GM21529 (cell line): ENCODE results near the gene ZNF37A.
"Not testable (repeated sequence)": the region's sequence is repeated elsewhere in the genome, so short reads cannot be mapped to it uniquely, and the experiment has no call there.

ENCODE experiments used
- ATAC-seq: cut with Tn5 transposase; IDR thresholded peaks from one replicate; pipeline ENCODE4 v1.9.1; 2021; ENCODE audit not compliant: unreplicated experiment

The ZNF37A gene

DNA sequence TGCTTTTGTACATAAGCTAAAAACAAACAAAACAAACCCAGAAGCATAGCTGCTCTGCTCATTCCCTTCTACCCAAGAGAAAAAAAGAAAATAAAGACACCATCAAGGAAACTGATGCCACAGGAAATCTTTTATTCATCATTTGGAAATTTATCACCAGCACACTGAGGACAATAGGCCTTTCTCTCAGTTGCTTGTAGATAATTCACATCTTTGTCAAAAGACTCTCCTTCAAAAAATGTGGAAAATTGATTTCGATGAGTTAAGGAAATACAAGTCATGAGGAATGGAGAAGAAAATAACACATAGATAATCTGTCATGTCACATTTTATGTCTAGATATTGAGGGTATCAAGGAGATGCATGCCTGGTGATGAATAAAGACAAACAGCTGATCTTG lies 53.5 kb downstream of the ZNF37A start:
- ATAC-seq, result no peak

DNA sequence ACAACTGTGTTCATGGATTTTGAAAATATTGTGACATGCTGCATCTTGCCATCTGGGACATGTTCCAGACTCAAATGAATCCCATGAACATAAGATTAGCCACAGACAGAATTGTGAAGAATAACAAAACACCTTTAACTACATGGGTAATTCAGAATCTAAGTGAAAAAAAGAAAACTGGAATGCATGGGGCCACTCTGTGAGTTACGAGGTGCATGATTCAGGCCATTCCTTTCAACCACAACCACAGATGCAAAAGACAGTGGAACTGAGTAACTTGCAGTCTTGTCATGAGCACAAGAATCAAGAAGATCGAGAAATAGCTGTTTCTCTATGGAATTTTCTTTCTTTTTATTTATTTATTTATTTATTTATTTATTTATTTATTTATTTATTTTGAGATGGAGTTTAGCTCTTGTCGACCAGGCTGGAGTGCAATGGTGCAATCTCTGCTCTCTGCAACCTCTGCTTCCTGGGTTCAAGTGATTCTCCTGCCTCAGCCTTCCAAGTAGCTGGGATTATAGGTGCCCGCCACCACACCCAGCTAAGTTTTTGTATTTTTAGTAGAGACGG lies 56.8 kb downstream of the ZNF37A start:
- ATAC-seq, result not testable (repeated sequence)

DNA sequence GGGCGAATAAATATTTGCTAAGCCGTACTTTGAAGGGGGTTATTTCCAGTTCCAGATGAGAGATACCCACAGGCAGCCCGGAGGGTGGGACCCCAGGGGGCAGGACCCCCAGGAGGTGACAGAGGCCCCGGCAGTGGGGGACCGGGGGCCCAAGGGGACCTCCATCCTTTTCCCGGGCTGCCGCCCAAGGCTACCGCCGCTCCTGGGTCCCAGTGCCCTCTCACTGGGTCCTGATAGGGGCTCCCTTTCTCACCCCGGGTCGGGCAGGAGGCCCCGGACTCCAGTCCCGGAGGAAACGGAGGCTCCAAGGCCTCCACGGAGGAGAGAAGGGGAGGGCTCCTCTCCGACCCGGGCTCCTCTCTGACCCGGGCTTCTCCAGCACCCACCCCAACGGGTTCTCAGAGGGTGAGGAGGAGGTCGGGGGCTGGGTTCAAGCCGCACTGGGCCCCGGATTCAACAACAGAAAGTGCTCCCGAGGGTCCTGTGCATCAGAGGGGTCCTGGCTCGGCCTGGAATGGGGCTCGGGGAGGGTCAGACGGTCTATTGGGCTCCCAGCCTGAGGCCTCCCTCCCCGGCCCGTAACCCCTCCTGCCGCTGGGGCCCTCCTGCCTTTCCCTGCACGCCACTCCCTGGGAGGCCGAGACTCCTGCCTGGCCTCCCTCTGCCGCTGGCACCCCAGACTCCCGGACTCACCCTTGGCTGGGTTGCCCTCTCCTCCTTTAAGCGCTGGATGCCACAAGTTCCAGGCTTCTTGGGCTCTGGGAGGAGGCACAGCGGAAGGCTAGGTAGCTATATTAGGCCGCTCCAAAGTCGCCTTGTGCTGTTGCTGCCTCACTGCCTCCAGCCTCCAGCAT lies 62.5 kb downstream of the ZNF37A start:
- no peak for ATAC-seq

DNA sequence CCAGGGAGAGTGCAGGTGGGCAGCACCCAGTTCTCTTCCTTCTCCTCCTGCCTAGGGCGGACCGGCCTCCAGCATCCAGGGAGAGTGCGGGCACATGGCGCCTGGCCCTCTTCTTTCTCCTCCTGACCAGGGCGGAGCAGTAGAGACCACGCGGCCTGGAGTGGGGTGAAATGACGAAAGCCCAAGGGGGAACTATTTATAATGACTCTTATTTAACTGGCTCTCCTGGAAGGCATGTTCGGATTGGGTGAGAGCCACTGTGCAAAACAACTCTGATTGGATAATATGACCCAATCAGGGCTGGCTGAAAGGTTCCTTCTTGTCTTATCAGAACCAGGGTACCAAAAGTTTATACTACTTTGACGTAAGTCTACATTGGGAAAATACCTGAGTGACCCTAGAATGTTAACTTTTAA lies 63.1 kb downstream of the ZNF37A start:
- ATAC-seq, result no peak

DNA sequence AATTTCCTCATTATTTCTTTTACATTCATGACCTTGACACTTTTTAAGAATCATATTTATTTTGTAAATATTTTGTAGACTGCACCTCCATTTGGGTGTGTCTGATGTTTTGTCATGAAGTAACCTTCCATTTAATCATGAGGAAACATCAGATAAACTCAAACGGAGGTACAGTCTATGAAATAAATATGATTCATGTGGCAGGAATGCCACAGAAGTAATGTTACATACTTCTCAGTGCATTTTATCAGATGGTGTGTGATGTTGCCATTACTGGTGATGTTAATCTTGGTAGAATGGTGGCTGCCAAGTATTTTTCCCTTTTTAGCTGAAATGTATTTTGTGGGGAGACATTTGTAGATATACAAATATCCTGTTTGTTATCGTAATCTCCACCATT lies 64.9 kb downstream of the ZNF37A start:
- no peak for ATAC-seq

DNA sequence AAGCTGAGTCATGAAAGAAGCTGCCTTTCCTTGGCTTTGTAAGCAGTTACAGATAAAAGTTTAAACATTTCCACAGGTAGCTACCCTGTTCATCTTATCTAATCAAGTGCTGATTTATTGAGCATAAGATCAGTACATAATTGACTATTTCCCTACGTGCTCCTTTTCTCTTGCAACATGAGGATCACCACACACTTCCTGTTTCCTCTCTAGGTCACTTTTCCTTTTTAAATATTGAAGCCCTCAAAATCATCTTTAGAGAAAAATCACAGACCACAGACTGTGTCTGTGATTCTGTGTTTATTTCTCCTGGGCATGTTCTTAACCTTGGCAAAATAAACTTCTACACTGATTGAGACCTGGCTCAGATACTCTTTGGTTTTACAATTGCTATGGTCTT lies 69.5 kb downstream of the ZNF37A start:
- ATAC-seq, result no peak

DNA sequence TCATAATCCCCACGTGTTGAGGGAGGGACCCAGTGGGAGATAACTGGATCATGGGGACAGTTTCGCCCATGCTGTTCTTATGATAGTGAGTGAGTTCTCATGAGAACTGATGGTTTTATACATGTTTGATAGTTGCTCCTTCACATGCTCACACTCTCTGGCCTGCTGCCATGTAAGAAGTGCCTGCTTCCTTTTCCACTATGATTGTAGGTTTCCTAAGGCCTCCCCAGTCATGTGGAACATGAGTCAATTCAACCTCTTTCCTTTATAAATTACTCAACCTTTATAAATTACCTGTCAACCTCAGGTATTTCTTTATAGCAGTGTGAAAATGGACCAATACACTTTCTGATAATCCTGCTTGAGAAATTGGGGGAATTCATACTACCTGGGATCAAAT lies 80.2 kb downstream of the ZNF37A start:
- no peak for ATAC-seq

DNA sequence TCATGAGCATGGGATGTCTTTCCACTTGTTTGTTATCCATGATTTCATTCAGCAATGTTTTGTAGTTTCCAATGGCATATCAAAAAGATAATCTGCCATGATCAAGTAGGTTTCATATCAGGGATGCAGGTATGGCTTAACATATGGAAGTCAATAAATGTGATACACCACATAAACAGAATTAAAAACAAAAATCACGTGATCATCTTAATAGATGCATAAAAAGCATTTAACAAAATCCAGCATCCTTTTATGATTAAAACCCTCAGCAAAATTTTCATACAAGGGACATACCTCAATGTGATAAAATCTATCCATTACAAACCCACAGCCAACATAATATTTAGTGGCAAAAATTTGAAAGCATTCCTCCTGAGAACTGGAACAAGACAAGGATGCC lies 90.3 kb downstream of the ZNF37A start:
- no peak for ATAC-seq
